ENCODE data around the gene ZNF775.

ZNF775 gene

DNA sequence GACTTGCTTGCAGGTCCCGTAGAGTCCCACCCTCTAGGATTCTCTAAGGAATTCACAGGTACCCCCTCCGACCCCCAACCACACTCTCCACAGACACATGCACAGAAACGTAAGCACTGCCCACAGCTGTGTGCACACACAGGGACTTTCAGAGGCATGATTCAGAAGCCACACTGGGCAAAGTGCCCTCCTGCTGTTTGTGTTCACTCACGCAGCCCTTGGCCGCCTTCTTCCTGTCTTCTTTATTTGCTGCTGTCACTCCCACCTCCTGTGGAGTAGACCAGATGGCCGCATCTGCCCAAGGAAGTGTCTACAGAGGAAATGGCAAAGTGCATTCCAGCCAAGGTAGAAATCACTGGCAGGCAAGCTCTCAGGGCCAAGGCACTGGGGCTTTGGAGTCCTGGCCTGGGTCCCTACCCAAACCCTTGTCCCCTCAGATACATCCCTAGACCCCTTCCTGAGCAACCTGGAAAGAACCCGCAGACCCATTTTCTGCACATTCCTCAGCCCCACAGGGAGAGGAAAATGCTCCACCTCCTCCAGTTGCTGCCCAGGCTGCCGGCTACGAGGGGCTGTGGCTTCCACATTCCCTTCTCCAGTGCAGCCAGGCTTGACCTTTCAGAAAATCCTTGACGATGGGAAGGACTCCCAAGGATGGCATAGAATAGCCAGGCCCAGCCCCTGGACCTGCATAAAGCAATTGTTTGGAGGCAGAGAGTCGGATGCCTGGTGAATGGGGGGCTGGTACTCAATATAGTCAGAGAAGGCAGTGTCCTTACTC lies 49.7 kb downstream of the ZNF775 start:
- DNase-seq (ENCODE audit: low read depth, low spot score), result peak; percentile 87
- H3K4me3 ChIP-seq (ENCODE audit: low read depth, low read length), result no peak overlapping the region
- TF ChIP-seq, protein P1, sequence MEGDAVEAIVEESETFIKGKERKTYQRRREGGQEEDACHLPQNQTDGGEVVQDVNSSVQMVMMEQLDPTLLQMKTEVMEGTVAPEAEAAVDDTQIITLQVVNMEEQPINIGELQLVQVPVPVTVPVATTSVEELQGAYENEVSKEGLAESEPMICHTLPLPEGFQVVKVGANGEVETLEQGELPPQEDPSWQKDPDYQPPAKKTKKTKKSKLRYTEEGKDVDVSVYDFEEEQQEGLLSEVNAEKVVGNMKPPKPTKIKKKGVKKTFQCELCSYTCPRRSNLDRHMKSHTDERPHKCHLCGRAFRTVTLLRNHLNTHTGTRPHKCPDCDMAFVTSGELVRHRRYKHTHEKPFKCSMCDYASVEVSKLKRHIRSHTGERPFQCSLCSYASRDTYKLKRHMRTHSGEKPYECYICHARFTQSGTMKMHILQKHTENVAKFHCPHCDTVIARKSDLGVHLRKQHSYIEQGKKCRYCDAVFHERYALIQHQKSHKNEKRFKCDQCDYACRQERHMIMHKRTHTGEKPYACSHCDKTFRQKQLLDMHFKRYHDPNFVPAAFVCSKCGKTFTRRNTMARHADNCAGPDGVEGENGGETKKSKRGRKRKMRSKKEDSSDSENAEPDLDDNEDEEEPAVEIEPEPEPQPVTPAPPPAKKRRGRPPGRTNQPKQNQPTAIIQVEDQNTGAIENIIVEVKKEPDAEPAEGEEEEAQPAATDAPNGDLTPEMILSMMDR (IDR thresholded peaks at IDR 0.05; ENCODE audit: low read depth, low read length), result peak; percentile 4
- in situ Hi-C loops (cut with HindIII; ENCODE audit: low sequenced_read_pairs), result no loop called here

GRCh38 chr7:150429699-150430098 lies 50.6 kb downstream of the ZNF775 start:
- in situ Hi-C loops (cut with HindIII; ENCODE audit: low sequenced_read_pairs), result no loop called here
- TF ChIP-seq, protein P1 (IDR thresholded peaks at IDR 0.05; ENCODE audit: low read depth, low read length), result no peak
- H3K4me3 ChIP-seq (ENCODE audit: low read depth, low read length), result no peak overlapping the region
- no peak for DNase-seq (ENCODE audit: low read depth, low spot score)

GRCh38 chr7:150430465-150431085 lies 51.4 kb downstream of the ZNF775 start:
- in situ Hi-C loops (cut with HindIII; ENCODE audit: low sequenced_read_pairs), result no loop called here
- H3K4me3 ChIP-seq (ENCODE audit: low read depth, low read length), result no peak overlapping the region
- DNase-seq (ENCODE audit: low read depth, low spot score), result no peak
- TF ChIP-seq, protein P1 (IDR thresholded peaks at IDR 0.05; ENCODE audit: low read depth, low read length), result no peak

DNA sequence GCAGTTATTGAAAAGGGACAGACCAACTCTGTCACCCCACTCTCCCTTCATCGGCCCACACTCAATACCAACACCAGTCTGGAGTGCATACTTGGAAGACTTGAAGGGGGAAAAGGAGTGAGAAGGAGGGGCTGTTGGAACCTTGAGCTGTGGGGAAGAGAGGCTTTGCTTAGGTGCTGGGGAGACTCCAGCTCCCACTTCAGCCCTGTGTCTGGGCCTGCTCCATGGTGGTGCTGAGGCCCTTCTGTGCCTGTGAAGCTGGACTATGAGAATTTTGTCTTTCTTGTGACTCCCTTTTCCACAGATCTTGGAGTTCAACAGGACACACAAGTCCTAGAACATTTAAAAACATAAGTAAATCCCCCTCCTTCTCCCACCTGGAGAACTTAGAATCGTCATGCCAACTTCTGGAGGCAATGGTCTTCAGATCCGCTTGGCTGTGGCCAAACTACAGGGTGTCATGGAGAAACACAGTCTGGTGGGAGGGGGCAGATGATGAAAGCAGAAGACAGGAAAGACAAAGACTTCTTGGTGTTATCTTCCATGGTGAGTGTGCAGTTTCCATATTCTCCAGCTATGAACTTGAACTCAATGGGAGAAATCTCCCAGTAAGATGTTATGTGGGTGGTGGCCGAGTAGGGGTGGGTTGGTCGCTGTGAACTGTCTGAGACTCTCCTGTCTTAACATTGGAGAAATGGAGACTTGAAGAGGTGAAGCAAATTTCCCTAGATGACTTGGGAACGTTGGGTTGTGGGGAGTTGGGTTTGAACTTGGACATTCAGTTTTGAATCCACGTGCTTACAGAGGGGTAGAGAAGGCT lies 52.9 kb downstream of the ZNF775 start:
- H3K4me3 ChIP-seq (ENCODE audit: low read depth, low read length), result no peak overlapping the region
- TF ChIP-seq, protein P1 (IDR thresholded peaks at IDR 0.05; ENCODE audit: low read depth, low read length), result no peak
- DNase-seq (ENCODE audit: low read depth, low spot score), result no peak
- in situ Hi-C loops (cut with HindIII; ENCODE audit: low sequenced_read_pairs), result no loop called here

- TF ChIP-seq, protein P1 (IDR thresholded peaks at IDR 0.05; ENCODE audit: low read depth, low read length), result no peak
- in situ Hi-C loops (cut with HindIII; ENCODE audit: low sequenced_read_pairs), result no loop called here
- no peak overlapping the region for H3K4me3 ChIP-seq (ENCODE audit: low read depth, low read length)
- DNase-seq (ENCODE audit: low read depth, low spot score), result no peak
Measured at GRCh38 chr7:150432915-150433892, 54.1 kb downstream of the ZNF775 start.

Data from astrocyte of the spinal cord (primary cell).